ENCODE data around the gene MAT1A.

DNA sequence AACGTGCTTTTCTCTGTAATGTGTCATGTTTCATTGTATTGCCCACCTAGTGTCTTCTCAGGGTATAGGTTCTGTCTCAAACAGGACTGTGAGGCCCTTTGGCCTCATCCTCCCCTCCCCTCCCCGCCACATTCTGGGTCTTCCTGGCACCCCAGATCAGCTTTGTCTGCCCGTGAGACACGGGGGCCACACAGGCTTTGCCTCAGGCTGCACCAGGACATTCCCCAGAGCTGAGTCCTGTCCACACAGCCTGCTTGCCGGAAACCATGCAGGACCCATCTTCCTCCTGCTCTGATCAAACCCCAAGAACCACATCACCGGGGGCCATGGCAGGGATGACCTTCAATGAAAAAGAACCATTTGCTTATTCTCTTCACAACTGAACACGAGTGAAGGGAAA lies 18.6 kb downstream of the MAT1A start:
- TF ChIP-seq, protein P1, sequence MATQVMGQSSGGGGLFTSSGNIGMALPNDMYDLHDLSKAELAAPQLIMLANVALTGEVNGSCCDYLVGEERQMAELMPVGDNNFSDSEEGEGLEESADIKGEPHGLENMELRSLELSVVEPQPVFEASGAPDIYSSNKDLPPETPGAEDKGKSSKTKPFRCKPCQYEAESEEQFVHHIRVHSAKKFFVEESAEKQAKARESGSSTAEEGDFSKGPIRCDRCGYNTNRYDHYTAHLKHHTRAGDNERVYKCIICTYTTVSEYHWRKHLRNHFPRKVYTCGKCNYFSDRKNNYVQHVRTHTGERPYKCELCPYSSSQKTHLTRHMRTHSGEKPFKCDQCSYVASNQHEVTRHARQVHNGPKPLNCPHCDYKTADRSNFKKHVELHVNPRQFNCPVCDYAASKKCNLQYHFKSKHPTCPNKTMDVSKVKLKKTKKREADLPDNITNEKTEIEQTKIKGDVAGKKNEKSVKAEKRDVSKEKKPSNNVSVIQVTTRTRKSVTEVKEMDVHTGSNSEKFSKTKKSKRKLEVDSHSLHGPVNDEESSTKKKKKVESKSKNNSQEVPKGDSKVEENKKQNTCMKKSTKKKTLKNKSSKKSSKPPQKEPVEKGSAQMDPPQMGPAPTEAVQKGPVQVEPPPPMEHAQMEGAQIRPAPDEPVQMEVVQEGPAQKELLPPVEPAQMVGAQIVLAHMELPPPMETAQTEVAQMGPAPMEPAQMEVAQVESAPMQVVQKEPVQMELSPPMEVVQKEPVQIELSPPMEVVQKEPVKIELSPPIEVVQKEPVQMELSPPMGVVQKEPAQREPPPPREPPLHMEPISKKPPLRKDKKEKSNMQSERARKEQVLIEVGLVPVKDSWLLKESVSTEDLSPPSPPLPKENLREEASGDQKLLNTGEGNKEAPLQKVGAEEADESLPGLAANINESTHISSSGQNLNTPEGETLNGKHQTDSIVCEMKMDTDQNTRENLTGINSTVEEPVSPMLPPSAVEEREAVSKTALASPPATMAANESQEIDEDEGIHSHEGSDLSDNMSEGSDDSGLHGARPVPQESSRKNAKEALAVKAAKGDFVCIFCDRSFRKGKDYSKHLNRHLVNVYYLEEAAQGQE (IDR thresholded peaks at IDR 0.05; ENCODE audit: insufficient read depth in 1 of 2, low read depth in 2 of 2, low read length in 2 of 2): no peak
- TF ChIP-seq POLR2AphosphoS5 (IDR thresholded peaks at IDR 0.05; ENCODE audit: low read depth, low read length): no peak

All from PFSK-1 (cell line).